ENCODE results near the gene NXPH1.

Gene NXPH1

DNA sequence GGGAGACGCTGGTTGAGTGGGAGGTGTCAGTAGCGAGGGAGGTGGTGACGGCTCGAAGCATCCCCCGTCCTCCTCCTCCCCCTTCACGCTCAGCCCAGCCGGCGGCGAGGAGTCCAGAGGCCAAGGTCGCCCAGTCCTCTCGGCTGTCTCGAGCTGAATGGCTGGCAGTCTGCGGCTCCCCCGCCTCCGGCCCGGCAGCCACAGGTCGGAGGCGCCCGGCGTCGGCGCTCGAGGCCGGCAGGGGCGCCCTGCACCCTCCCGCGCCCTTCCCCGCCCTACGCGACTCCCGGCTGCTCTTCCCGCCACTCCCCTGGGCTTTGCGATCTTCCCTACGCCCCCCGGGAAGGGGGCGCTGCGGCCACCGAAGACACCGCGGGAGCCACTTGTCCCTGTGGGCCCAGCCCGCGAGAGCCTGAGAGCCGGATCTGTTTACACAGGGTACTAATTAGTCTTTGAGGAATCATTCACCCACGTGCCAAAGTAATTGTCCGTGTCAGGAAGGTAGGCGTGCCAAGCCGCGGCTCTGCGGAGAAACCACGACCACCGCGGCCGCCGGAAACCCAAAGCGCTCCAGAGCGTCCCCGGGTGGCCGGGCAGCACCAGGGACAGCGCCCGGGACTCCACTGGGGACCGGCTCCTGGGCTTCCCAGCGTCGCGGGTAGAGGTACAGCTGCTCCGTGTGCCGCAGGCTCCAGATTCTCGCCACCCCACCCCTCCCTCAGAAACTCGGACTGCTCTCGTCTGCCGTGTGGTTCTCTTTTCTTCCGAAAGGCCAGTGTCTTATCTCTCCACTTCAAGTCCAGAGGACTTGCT lies at the start of gene NXPH1:
TSS of gene NXPH1 (plus strand) at position 133 of the 813 bp plus-strand sequence.
- no peak for DNase-seq (ENCODE audit: low read depth)

DNA sequence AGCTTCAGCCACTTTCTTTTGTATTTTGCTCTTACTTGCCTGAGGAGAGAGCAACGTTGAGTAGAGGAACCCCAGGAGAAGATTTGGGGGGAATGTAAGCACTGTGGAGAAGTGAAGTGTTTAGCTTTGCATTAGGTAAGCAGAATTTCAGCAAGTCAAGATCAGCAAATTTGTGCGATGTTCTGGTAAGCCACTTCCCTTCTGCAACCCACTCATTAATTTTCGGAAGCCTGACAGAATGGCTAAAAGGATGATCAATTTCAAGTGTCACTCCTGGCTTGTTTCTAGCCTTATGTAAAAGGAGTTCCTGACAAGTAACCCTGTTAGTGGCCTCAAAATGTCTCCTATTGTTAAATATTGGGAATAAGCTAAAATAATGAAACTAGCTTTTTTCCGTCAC lies 48.5 kb upstream of the NXPH1 start:
- no peak for DNase-seq (ENCODE audit: low read depth)

DNA sequence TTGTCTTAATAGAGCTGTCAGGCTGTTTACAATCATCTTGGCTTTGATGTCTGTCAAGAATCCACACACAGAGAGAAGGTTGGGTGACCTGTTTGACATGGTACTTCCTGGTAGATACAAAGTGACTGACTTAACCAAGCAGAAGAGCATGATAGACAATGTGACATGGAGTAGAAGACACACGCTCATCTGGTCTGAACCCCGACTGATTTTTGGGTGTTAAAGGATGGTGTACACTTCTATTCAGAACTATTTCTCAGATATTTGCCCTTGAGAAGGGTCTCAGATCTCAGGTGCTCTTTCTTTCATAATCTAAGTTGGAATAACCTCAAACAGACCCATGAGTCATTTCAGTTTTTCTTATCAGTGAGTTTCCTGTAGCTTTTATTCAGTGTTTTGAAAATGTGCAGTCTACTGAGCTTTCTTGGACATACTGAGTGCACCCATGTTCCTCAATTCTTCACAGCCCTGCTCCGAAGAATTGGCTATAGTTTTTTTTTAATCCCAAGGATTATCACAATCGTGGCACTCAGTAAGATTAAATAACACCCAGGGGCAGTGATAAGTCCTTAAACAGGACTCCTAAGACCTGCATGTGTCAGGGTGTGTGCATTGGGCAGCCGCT lies 46.4 kb upstream of the NXPH1 start:
- DNase-seq (ENCODE audit: low read depth) = no peak

DNA sequence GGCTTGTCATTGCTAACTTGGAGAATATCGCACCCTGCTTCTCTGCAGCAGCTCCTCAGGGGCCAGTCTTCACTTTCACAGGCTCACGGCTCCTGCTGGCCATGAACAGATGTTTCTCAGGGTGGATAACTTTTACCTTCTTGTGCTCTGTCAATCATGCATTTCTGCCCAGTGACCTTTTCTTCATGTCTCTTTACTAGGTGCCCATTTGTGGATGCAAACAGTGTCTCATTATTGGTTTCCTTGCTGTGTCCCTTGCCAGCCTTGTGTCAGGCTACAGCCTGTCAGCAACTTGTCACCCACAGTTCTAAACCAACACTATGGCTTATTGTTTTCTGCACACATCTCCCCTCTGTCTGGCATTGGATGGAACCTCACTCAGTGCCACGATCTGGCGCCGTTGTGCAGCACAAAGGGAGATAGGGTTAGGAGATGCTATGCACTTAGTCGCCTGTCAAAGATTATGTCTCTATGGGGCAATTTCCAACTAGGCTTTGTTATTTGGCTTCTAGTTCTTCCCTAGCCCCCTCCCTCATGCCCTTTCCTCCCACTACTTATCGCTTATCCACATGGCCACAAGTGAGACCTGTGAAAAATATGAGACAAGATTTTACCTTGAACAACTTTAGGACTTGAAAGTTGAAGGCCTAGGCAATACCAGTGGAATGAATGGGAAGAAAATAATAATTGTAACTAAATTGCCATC lies 45.7 kb upstream of the NXPH1 start:
- DNase-seq (ENCODE audit: low read depth) = no peak

DNA sequence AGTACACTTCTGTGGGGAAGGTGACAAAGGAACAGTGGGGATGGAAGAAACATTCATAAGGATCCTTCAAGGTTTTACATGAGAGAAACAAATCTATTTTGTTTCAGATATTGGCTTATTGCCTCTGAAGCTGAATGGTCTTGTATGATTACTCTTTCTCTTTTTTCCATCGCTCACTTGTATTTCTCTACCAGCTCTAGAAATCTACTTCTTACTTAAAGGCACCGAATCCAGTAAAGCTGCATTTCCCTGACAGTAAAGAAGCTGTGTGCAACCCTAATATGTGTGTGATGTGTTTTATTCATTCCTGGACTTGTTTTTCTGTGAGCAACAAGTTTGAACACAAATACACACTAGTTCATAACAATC lies 45.2 kb upstream of the NXPH1 start:
- no peak for DNase-seq (ENCODE audit: low read depth)

DNA sequence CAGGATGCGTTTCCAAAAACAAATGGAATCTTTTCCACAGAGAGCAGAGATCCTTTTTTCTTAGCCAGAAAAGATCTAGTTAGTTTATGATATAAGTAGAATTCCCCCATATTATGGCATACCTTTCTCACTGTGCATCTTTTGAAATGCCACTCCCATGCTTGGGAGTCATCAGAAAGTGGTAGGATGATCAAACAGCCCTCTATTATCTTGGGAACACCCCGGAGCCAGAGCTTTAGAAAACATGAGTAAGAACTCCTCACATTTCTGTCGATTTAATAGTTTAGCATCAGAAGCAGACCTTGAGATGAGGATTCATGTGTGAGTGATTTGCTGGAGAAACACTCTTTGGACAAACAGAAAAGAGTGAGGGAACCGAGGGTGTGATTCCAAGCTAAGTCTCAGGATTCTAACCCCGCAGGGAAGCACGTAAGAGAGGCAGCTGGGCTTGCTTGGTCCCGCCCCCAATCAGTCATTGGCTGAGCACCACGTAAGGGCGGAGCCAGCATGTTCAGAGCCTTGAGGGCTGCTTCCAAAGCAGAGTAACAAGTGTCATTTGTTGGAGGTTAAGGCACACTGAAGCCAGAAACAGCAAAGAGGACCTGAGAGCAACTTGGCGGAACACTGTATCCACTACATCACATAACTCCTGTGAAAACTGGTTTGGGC lies 43.7 kb upstream of the NXPH1 start:
- DNase-seq (ENCODE audit: low read depth) = no peak

DNA sequence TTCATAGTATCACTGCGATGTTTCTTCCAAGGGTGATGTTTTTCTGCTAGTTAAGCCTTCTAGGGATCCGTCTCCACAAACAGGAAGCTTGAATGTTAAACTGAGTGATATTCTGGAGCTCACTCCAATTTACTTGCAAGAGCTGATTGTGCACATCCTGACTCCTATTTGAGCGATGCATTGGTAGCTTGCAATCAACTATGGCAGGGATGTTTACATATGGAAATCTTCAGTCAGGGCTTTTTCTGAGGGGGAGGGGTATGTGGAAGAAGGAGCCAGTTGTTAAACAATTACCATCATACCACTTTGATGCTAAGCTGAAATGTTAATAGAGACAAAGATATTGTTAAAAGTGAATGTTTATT lies 43.2 kb upstream of the NXPH1 start:
- no peak for DNase-seq (ENCODE audit: low read depth)

DNA sequence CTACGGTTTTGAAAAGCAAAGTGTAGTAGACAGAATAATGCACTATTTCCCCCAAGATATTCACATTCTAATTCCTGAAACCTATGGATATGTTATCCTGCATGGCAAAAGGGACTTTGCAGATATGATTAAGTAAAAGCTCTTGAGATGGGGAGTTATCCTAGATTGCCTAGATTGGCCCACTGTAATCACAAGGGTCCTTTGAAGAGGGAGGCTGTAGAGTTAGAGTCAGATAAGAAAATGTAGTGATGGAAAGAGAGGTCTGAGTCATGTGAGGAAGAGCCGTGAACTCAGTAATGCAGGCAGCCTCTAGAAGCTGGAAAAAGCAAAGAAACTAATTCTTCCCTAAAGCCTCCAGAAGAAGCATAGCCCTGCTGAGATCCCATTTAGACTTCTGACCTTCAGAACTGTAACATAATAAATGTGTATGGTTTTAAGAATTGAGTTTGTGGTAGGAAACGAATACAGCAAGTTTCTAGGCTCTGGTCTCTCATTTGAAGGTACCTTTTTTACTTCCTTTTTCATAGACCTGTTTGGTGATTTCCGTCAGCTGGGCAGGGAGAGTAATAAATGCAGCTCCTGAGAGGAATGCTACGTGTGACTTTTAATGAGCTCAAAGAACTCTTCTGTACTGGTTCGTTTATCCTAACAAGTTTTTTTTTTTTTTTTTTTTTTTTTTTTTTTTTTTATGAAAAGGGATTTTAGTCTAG lies 41.9 kb upstream of the NXPH1 start:
- DNase-seq (ENCODE audit: low read depth) = no peak

DNA sequence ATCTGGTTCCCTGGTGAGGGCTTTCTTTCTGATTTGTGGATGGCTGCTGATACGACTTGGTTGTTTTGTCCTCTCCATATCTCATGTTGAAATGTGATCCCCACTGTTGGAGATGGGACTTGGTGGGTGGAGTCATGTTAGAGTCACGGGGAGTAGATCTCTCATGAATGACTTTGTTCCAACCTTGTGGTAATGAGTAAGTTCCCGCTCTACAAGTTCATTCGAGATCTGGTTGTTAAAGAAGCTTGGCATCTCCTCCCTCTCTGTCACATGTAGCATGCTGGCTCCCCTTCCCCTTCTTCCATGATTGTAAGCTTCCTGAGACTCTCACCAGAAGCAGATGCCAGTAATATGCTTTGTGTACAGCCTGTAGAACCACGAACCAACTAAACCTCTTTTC lies 37.1 kb upstream of the NXPH1 start:
- DNase-seq (ENCODE audit: low read depth) = no peak

DNA sequence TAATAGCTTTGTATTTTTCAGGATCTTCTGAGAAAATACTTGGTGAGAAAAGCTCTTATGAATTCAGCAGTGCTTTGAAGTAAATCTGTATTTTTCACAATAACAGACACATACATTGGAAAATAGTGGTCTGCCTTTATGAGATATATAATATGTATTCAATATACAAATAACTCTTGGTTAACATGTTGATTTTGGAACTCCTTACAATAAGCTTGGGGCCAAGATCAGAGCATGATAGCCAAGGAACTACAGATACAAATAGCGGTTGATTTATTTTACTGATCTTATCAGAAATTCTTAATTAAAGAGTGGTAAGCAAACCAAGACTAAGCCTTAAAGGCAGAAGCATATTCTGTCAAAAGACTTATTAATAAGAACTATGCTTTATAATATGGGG lies 24.5 kb upstream of the NXPH1 start:
- DNase-seq (ENCODE audit: low read depth) = no peak

DNA sequence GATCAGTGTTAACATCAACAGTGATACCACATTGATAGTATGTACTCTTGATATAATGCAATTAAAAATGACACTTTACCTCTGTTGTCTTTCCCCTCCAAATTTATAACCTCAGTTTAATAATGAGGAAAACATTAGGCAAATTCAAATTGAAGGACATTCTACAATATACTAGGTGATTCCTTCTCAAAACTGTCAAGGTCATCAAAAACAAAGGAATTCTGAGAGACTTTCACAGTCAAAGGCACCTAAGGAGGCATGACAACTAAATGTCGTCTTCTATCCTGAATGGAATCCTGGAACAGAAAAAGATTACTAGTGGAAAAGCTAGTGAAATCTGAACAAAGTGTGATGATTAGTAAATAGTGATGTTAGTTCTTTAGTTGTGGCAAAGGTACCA lies 22.3 kb upstream of the NXPH1 start:
- DNase-seq (ENCODE audit: low read depth) = no peak

DNA sequence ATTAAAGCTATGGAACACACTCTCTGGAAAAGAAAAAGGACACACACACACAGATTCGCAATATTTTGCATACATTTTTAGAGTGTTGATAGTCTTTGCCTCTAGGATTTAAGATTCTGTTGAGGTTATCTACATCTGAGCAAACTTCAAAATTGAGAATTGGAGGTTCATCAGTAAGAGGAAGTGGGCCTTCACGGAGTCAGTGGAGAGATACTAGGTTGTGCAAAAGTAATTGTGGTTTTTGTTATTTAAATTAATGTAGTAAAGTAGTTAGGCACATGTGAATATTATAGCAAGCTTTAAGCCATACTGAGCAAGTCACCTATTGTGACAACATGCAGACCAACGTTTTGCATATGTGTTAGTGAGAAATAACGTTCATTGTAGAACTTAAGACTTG lies 19.8 kb upstream of the NXPH1 start:
- DNase-seq (ENCODE audit: low read depth) = no peak

DNA sequence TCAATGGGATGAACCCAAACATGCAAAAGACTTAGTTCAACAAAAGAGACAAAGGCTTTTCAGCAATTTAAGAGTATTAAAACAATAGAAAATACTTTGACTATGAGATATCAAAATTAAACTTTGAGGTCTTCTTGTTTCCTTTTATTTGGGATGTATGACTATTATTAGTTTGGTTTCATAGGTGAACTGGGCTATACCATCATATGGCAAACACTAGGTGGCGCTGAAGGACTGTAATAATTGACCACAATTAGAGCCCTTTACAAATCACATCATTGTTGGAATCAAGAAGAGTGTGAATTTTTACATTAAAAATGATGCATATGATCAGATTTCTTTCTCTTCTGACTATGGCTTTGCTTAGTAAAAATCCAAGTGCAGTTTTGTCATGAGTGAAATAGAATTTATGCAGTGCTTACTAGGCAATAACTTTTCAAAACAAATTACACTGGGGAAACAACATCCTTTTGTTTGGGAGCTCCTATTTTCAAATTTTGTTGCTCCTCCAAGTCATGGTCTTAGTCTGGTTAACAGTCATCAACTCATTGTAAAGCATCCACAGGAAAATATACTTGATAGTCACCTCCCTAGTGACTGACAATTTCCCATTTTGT lies 14.7 kb upstream of the NXPH1 start:
- no peak for DNase-seq (ENCODE audit: low read depth)

DNA sequence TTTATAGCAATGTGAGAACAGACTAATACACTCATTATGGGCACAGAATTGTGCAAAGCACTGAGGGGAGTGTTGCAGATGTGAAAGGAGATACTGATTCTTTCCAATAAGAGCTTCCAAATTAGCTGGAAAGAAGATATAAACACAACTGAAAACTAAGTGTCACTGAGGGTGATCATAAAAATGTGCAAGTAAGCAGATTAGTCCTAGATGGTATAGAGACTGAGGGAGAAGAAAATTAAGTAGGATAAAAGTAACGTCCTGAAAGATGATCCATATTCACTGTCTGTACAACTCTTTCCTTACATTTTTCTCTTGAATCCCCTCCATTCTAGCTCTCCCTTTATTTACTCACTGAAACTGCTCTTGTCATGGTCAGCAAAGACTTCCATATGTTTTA lies 11.2 kb upstream of the NXPH1 start:
- no peak for DNase-seq (ENCODE audit: low read depth)

DNA sequence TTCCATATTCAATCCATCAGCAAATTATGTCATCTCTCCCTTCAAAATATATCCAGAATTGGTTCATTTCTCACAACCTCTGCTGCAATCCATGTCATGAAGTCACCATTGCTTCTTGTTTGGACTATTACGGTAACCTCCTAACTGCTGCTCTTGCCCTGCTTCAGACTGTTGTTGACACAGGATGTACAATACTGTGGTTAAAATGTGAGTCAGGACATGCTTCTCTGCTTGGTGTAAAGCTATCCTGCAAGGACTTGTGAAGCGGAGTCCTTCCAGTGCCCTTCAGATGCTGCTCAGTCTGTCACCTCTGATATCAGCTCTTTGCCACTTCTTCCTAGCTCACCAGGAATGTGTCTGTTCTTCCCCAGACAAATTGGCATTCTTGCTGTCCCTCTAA lies 10.4 kb upstream of the NXPH1 start:
- no peak for DNase-seq (ENCODE audit: low read depth)

DNA sequence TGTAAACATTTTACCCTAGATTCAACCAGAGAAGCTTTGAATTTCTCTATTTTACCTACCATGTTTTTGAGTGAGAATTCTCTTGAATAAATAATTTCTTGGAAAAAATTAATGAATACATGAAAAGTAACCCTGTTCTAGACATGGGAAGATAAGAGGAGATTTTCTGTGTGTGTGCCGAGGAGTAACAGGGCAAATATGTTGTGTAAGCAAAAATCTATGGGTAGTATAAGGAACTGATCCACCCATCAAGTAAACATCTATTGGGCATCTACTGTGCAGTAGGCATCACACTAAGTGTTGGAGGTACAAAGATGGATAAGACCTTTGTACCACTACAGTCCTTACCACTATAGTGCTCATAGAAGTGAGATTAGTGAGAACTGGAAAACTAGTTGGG lies 8.2 kb upstream of the NXPH1 start:
- no peak for DNase-seq (ENCODE audit: low read depth)

DNA sequence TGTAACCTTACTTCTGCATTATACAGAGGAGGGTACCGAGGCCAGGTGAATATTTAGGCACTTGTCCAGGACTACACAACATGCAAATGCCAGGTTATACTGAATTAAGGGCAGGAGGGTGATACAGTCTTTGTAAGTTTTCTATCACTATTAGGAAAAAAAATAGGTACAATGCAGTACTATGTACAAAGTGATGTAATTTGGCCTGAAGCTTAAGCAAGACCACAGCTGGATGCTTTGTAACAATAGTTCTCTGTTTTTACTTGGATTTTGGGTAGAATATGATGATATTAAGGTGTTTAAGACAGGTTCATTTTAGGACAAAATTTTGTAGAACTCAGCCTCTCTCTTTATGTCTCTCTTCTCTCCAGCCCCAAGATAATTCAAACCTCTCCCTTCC lies 2.8 kb upstream of the NXPH1 start:
- DNase-seq (ENCODE audit: low read depth) = no peak

DNA sequence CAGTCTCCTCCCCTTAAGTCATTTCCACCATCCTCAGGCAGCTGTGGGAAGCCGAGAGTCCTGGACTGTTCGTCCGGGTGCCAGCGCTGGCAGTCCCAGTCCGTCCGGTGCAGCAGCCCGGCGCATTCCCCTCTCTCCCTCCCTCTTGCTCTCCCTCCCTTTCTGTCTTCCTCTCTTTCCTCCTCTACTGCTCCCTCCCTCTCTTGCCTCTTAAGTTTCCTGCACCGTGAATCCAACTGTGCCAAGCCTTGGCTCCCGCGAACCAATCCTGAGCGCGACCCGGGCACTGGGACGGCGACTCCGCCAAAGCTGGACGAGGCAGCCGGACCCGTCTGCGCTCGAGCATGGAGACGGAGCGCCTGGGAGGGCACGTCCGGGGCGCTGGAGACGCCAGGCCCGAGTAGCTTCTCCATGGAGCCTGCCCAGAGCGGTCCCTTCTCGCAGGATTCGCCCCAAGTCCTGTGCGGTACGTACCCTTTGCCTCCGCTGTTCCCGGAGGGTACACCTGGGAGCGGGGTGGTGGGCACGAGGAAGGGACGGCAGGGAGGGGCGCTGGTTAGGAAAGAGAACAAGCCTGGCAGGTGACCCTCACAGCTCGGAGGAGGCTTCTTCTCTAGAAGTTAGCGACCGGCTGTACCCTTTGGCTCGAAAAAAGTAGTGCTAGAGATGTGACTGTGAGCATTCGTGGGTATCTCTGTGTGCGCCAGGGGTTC lies 1.0 kb downstream of the NXPH1 start:
- DNase-seq (ENCODE audit: low read depth) = no peak

DNA sequence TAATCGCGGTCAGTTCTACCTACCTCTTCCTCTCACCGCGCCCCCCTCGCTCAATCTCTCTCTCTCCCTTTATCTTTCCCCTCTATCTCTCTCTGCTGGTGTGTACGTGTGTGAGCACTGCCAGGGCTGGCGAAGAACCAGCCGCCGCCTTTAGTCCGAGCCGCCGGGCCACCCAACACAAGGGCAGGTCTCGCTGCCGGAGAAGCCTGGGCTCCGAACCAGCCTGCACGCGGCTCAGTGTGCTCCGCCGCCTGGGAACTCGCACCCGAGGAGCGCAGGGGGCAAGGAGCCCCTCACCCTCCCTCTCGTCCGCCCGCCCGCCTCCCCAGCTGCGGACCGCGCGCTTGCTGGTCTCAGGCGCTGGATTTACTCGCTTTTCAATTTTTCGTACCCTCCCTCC lies 1.7 kb downstream of the NXPH1 start:
- DNase-seq (ENCODE audit: low read depth) = no peak

DNA sequence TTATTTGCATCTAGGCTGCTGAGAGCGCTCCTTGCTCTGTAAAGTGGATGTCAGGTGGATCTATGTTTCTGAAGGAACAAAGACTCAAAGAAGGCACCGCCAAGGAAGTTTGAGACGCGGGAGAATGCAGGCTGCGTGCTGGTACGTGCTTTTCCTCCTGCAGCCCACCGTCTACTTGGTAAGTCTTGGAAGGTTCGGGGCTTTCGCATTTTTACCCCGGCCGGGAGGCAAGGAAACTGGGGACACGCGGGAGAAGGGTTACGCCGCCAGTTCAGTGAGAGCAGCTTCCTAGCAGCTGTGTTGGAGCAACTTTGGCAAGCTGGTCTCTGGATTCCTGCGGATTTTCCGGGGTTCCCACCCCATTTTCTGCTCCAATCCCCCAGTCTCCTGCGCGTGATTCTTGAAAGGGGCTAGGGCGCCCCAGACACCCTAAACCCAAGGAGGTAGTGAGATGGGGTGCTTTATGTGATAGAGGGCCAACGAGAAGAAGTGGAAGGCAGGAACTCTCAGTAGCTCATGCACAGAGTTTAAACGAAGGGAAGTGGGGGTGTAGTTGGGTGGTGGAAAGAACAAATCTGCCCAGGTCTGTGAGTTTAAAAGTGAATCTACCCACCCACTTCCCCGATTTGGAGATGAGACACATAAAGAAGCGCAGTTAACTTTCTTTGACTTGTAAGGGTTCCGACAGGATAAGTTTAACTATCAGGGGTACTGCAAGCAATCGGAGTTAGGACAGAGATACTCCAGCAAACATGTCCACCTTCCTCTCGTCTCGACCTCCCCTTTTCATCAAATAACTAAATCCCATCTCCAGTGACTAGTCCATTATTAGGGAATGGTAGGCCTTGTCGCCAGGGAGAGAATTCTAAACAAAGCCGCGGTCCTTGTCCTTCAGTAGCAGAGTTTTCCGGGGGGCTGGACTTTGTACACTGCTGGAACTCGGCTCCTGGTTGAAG lies 2.5 kb downstream of the NXPH1 start:
- DNase-seq (ENCODE audit: low read depth) = no peak
